ENCODE data around the gene UBE4B.
A peak's percentile ranks its signal among the peaks of the same experiment; 100 is the strongest.
"Not testable (repeated sequence)": the region's sequence is repeated elsewhere in the genome, so short reads cannot be mapped to it uniquely, and the experiment has no call there.

Gene UBE4B

GRCh38 chr1:10073371-10073770, 40.6 kb downstream of the UBE4B start:
- DNase-seq (ENCODE audit: low read depth): not testable (repeated sequence)

DNA sequence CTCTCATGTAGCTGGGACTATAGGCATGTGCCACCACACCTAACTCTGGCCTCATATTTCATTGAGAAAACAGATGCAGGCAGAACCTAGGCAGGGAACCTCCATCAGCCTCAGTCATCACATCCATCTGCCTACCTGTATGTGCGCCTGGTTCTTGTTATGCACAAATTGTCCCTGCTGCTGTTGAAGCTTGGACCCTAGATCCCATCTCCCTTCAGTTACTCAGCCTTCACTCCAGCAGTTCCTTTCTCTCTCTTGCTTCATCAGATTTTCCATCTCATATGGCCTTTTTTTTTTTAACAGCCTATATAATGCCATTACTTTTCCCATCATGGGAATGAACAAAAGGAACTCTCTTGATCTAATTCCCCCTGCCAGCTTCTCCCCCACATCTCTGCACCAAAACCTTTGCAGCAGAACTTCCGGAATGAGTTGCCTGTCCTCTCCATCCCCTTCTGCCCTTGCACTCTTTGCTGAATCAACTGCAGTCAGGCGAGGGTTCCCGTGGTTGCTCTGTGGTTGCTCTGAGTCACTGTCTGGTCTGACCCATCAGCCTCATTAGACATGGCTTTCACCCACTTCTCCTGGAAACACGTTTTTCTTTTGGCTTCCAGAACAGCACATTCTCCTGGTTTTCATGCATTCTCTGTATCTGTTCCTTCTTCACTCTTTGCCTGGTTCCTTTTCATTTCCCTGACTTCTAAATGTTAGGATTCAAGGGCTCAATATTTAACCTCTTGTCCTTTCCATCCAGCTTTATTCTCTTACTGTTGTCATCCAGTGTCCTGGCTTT, 41.5 kb downstream of the UBE4B start:
- peak; percentile 61 for DNase-seq (ENCODE audit: low read depth)

GRCh38 chr1:10074852-10075730, 42.3 kb downstream of the UBE4B start:
- no peak for DNase-seq (ENCODE audit: low read depth)

GRCh38 chr1:10075732-10076131, 43.0 kb downstream of the UBE4B start:
- no peak for DNase-seq (ENCODE audit: low read depth)

DNA sequence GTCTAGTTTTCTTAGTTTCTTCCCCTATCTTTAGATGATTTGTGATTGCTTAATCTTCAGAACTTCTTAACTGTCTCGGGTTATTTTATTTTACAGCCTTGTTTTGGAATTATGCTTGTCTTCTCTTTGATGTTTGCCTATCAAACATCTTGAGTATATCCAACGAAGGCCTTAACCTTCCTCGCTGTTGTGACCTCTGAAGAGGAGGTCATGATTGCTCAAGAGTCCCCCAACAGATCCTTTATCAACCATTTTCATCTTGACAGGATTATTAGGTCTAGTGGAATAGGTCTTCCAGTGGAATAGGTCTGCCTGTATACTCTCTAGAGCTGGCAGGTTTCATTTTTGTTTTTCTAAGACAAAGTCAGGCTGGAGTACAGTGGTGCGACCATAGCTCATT, 45.7 kb downstream of the UBE4B start:
- no peak for DNase-seq (ENCODE audit: low read depth)

- DNase-seq (ENCODE audit: low read depth): no peak
Observed at GRCh38 chr1:10080523-10080922, 47.8 kb downstream of the UBE4B start.

GRCh38 chr1:10082785-10083479, 50.2 kb downstream of the UBE4B start:
- no peak for DNase-seq (ENCODE audit: low read depth)

DNA sequence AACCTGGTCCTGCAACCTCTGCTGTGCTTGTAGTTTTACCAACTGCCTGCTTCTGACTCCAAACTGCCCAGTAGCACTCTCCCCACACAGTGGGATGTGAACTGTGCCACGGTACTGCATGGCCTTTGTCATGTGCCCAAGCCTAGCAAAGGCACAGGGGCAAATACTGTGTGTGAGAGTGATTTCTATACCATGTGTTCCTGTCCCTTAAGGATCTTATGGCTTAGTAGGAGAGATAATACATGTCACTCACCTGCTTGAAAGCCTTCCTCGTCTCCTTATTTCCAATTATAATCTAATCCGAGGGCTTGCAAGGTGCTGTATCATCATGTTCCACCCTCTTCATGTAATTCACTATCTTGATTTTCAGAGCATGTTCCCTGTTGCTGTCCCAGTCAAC, 51.3 kb downstream of the UBE4B start:
- DNase-seq (ENCODE audit: low read depth): no peak

- no peak for DNase-seq (ENCODE audit: low read depth)
Observed at GRCh38 chr1:10085076-10085475, 52.3 kb downstream of the UBE4B start.

DNA sequence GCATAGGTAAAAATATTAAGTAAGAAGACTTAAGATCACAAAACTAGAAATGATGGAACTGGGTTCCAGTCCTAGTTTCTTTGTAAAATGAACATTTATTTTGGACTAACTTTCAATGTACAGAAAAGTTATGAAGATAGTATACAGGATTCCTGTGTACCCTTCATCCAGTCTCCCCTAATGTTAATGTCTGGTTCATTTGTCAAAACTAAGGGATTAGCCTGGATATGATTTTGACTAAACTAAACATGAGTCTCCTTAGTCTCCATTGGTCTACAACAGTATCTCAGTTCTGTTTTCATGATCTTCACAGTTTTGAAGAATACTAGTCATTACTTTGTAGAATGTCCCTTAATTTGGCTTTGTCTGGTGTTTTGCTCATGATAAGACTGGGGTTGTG, 54.5 kb downstream of the UBE4B start:
- no peak for DNase-seq (ENCODE audit: low read depth)

DNA sequence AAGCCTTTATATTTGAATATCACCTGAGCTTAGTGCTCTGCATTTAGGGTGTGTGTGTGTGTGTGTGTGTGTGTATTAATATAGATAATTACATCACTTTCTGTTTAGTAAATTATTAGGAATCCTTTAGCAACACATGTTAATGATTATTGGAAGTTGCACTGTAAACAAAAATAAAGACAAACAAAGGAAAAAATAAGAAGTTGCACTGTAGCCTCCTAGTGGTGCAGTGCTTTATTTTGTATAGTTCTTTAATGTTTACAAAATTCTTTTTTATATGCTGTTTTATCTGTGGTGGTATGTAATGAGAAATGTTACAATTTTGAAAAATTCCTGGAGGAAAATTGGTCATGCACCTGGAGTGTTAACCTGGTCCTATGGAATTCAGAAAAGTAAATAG, 69.2 kb downstream of the UBE4B start:
- DNase-seq (ENCODE audit: low read depth): no peak

- DNase-seq (ENCODE audit: low read depth): no peak
Observed at GRCh38 chr1:10103193-10103592, 70.4 kb downstream of the UBE4B start.

DNA sequence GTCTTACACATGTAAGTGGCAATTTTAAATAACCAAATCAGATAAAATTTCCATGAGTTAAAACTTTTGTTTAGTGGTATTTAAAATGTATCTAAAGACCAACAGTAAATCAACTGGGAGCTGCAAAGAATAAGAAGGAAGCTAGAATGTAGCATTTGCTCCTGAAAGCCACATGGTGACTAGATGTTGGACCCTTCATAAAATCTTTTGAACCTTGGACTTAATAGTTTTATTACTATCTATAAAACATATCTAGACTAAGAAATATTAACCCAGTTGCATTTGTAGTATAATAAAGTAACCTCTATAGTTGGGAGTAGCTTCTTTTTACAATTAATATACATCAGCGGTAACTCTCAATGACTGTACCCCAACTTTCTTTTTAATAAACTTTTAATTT, 72.1 kb downstream of the UBE4B start:
- DNase-seq (ENCODE audit: low read depth): no peak

DNA sequence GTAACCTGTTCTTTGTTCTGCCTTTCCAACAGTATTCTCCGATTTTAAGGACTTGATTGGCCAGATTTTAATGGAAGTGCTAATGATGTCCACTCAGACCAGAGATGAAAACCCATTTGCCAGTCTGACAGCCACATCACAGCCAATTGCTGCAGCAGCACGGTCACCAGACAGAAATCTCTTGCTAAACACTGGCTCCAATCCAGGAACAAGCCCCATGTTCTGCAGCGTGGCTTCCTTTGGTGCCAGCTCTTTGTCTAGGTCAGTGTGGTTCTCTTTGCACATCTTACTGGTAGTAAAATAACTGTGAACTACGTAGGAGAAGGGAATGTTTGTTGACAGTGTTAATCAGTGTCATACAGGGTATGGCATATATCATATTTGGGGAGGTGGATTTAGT, 72.7 kb downstream of the UBE4B start:
- no peak for DNase-seq (ENCODE audit: low read depth)

DNA sequence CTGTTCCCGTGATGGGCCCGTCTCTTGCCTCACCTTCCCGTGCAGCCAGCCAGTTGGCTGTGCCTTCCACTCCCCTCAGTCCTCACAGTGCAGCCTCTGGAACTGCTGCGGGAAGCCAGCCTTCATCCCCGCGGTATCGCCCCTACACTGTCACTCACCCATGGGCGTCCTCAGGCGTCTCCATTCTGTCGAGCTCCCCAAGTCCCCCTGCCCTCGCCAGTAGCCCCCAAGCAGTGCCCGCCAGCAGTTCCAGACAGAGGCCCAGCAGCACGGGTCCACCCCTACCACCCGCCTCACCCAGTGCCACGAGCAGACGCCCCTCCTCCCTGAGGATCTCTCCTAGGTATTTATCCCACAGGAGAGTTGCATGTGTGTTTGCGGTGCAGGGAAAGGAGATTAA, 73.5 kb downstream of the UBE4B start:
- no peak for DNase-seq (ENCODE audit: low read depth)

GRCh38 chr1:10106756-10107475, 74.2 kb downstream of the UBE4B start:
- no peak for DNase-seq (ENCODE audit: low read depth)

DNA sequence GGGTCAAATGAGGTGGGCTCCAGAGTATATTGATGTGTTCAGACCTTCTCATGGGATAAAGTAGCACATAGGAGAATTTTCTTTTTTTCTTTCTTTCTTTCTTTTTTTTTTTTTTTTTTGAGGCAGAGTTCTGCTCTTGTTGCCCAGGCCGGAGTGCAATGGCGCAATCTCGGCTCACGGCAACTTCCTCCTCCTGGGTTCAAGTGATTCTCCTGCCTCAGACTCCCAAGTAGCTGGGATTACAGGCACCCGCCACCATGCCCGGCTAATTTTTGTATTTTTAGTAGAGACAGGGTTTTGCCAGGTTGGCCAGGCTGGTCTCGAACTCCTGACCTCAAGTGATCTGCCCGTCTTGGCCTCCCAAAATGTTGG, 74.7 kb downstream of the UBE4B start:
- DNase-seq (ENCODE audit: low read depth): not testable (repeated sequence)

GRCh38 chr1:10108134-10108663, 75.4 kb downstream of the UBE4B start:
- DNase-seq (ENCODE audit: low read depth): no peak

DNA sequence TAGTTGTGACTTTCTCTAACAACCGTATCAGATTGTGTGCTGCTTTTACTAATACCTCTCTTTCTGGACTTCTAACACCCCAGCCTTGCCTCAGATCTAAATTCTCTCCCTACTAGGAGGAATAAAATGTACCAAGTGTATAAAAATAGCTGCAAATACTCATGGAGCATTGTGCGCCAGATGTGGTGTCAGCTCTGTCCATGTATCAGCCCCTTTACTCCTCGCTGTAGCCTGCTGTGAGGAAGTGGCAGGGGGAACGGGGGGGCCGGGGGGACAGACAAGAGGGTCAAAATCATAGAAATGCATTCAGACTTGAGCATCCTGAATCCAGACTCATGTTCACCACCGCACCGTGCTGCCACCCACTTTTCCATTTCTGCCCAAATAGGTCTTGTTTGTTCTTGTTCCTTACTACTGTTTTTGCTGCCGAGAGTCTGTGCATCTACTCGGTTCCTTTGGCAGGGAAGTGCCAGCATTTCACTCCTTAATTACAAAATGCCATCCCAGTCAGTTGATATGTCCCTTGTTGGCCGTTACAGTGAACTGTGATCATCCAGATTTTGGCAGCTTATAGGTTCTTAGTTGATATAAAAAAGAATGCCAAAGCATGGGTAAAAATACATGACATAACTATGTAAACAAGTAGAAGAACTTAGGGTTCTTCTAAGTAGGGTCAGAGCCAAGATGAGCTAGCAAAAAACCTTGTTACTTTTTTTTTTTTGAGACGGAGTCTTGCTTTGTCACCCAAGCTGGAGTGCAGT, 76.4 kb downstream of the UBE4B start:
- DNase-seq (ENCODE audit: low read depth): no peak

- no peak for DNase-seq (ENCODE audit: low read depth)
Observed at GRCh38 chr1:10113501-10113900, 80.7 kb downstream of the UBE4B start.

DNA sequence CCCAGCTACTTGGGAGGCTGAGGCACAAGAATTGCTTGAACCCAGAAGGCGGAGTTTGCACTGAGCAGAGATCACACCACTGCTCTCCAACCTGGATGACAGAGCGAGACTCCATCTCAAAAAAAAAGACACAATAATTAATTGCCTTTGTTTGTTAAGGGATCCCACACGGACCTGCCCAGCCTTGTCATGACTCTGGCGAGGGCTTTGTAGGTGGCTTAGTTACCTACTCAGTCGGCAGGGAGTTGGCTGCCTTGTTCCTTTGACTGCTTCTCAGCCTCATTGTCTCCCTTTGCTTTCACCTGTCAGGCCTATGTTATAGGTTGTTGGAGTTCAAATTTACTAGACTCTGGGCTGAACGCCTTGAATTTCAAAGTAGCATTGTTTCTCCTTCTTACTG, 82.0 kb downstream of the UBE4B start:
- DNase-seq (ENCODE audit: low read depth): no peak

Data from activated T-cell treated with anti-CD3 and anti-CD28 coated beads for 24 hours (primary cell).